WTC11 (cell line): Measurements from ENCODE around the gene ADAMTS12.

Source experiments
- AFF4 ChIP-seq: sonication (generic); formaldehyde crosslinking; IDR thresholded peaks from 2 replicates; pipeline ENCODE4 v1.8.1; 2023; ENCODE audit warnings: mild to moderate bottlenecking, missing genetic modification reagents, borderline replicate concordance
- ELF4 ChIP-seq: sonication (generic); formaldehyde crosslinking; IDR thresholded peaks from 2 replicates; pipeline ENCODE4 v1.8.1; 2022; ENCODE audit warnings: low read depth, mild to moderate bottlenecking, moderate library complexity, missing genetic modification reagents
- FOXJ3 ChIP-seq: sonication (generic); formaldehyde crosslinking; IDR thresholded peaks from 2 replicates; pipeline ENCODE4 v1.9.0; 2021; ENCODE audit warnings: missing genetic modification reagents, mild to moderate bottlenecking, borderline replicate concordance
- FOXK1 ChIP-seq: sonication (generic); formaldehyde crosslinking; IDR thresholded peaks from 2 replicates; pipeline ENCODE4 v1.8.0; 2022; ENCODE audit warnings: mild to moderate bottlenecking, moderate library complexity, missing genetic modification reagents
- MYBL2 ChIP-seq: sonication (generic); formaldehyde crosslinking; IDR thresholded peaks from 2 replicates; pipeline ENCODE4 v1.8.1; 2023; ENCODE audit warnings: mild to moderate bottlenecking, moderate library complexity, missing genetic modification reagents
- TEAD1 ChIP-seq: sonication (generic); formaldehyde crosslinking; IDR thresholded peaks from 2 replicates; pipeline ENCODE4 v1.8.0; 2022; ENCODE audit warnings: mild to moderate bottlenecking, missing genetic modification reagents
- TEAD4 ChIP-seq: sonication (generic); formaldehyde crosslinking; IDR thresholded peaks from 2 replicates; pipeline ENCODE4 v1.8.0; 2022; ENCODE audit warnings: mild to moderate bottlenecking, missing genetic modification reagents
- TF ChIP-seq, protein P1 (sequence below): sonication (generic); formaldehyde crosslinking; IDR thresholded peaks from 2 replicates; pipeline ENCODE4 v1.8.0; 2022; ENCODE audit warnings: missing genetic modification reagents
- TF ChIP-seq, protein P2 (sequence below): fragments of 200-600 bp; IDR thresholded peaks from 2 replicates; pipeline ENCODE4 v1.8.0; 2022; ENCODE audit warnings: antibody characterized with exemption
- TF ChIP-seq, protein P3 (sequence below): sonication (generic); formaldehyde crosslinking; IDR thresholded peaks from 2 replicates; pipeline ENCODE4 v1.8.1; 2023; ENCODE audit warnings: mild to moderate bottlenecking, missing genetic modification reagents
- TF ChIP-seq, protein P4 (sequence below): sonication (generic); formaldehyde crosslinking; IDR thresholded peaks from 2 replicates; pipeline ENCODE4 v1.8.1; 2022; ENCODE audit warnings: low read depth, mild to moderate bottlenecking, moderate library complexity, missing genetic modification reagents, borderline replicate concordance
- TF ChIP-seq, protein P5 (sequence below): fragments of 250-450 bp; sonication (Bioruptor Pico); IDR thresholded peaks from 2 replicates; pipeline ENCODE4 v2.1.2; 2022; ENCODE audit warnings: mild to moderate bottlenecking, moderate library complexity

DNA sequence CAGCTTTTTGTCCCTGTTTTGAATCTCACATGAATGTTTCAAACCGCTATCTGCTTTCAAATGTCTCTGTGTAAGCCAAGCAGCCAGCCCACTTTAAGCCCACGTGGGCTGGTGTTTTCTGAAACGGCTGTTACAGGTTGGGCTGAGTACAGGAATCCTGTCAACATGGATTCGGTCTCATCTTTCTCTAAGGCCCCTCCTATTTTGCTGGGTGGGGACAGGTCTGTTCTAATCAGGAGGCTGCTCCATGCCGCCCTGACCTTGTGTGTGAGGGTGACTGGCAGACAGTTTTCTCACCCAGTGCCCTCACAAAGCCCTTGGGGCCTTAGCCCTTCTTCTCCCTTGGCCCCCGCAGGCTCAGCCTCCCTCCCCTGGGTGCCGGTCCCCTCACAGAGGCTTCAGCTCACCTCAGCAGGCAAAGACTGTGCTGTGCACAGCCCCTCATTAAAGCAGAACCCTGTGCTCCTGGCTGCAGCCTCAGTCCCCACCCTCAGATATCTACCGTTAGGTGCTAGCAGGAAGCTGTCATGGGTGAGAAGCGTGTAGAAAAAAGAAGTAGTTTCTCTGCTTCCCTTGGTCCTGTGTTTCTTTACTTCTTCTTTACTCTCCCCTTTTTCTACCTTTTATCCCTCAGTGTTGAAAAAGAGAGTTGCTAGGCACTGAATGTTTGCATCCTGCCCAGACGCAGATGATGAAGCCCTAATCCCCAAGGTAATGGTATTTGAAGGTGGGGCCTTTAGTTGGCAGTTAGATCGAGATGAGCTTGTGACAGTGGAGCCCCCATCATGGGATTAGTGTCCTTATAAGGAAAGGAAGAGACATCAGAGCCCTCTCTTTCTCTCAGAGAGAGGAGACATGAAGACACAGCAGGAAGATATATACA is 205.7 kb downstream of the ADAMTS12 start:
- TF ChIP-seq, protein P1, sequence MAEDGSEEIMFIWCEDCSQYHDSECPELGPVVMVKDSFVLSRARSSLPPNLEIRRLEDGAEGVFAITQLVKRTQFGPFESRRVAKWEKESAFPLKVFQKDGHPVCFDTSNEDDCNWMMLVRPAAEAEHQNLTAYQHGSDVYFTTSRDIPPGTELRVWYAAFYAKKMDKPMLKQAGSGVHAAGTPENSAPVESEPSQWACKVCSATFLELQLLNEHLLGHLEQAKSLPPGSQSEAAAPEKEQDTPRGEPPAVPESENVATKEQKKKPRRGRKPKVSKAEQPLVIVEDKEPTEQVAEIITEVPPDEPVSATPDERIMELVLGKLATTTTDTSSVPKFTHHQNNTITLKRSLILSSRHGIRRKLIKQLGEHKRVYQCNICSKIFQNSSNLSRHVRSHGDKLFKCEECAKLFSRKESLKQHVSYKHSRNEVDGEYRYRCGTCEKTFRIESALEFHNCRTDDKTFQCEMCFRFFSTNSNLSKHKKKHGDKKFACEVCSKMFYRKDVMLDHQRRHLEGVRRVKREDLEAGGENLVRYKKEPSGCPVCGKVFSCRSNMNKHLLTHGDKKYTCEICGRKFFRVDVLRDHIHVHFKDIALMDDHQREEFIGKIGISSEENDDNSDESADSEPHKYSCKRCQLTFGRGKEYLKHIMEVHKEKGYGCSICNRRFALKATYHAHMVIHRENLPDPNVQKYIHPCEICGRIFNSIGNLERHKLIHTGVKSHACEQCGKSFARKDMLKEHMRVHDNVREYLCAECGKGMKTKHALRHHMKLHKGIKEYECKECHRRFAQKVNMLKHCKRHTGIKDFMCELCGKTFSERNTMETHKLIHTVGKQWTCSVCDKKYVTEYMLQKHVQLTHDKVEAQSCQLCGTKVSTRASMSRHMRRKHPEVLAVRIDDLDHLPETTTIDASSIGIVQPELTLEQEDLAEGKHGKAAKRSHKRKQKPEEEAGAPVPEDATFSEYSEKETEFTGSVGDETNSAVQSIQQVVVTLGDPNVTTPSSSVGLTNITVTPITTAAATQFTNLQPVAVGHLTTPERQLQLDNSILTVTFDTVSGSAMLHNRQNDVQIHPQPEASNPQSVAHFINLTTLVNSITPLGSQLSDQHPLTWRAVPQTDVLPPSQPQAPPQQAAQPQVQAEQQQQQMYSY (CRISPR knock-in tag) = no peak
- TF ChIP-seq, protein P2, sequence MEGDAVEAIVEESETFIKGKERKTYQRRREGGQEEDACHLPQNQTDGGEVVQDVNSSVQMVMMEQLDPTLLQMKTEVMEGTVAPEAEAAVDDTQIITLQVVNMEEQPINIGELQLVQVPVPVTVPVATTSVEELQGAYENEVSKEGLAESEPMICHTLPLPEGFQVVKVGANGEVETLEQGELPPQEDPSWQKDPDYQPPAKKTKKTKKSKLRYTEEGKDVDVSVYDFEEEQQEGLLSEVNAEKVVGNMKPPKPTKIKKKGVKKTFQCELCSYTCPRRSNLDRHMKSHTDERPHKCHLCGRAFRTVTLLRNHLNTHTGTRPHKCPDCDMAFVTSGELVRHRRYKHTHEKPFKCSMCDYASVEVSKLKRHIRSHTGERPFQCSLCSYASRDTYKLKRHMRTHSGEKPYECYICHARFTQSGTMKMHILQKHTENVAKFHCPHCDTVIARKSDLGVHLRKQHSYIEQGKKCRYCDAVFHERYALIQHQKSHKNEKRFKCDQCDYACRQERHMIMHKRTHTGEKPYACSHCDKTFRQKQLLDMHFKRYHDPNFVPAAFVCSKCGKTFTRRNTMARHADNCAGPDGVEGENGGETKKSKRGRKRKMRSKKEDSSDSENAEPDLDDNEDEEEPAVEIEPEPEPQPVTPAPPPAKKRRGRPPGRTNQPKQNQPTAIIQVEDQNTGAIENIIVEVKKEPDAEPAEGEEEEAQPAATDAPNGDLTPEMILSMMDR = no peak
- TF ChIP-seq, protein P3, sequence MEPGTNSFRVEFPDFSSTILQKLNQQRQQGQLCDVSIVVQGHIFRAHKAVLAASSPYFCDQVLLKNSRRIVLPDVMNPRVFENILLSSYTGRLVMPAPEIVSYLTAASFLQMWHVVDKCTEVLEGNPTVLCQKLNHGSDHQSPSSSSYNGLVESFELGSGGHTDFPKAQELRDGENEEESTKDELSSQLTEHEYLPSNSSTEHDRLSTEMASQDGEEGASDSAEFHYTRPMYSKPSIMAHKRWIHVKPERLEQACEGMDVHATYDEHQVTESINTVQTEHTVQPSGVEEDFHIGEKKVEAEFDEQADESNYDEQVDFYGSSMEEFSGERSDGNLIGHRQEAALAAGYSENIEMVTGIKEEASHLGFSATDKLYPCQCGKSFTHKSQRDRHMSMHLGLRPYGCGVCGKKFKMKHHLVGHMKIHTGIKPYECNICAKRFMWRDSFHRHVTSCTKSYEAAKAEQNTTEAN = no peak
- no peak for TF ChIP-seq FOXK1 (CRISPR knock-in tag)
- TF ChIP-seq AFF4 (CRISPR knock-in tag) = no peak
- no peak for TF ChIP-seq ELF4 (CRISPR knock-in tag)
- TF ChIP-seq FOXJ3 (CRISPR knock-in tag) = no peak
- TF ChIP-seq, protein P4, sequence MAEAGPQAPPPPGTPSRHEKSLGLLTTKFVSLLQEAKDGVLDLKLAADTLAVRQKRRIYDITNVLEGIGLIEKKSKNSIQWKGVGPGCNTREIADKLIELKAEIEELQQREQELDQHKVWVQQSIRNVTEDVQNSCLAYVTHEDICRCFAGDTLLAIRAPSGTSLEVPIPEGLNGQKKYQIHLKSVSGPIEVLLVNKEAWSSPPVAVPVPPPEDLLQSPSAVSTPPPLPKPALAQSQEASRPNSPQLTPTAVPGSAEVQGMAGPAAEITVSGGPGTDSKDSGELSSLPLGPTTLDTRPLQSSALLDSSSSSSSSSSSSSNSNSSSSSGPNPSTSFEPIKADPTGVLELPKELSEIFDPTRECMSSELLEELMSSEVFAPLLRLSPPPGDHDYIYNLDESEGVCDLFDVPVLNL = no peak
- no peak for TF ChIP-seq TEAD4
- TF ChIP-seq MYBL2 (CRISPR knock-in tag) = no peak
- TF ChIP-seq TEAD1 (CRISPR knock-in tag) = no peak
- TF ChIP-seq, protein P5, sequence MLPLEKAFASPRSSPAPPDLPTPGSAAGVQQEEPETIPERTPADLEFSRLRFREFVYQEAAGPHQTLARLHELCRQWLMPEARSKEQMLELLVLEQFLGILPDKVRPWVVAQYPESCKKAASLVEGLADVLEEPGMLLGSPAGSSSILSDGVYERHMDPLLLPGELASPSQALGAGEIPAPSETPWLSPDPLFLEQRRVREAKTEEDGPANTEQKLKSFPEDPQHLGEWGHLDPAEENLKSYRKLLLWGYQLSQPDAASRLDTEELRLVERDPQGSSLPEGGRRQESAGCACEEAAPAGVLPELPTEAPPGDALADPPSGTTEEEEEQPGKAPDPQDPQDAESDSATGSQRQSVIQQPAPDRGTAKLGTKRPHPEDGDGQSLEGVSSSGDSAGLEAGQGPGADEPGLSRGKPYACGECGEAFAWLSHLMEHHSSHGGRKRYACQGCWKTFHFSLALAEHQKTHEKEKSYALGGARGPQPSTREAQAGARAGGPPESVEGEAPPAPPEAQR (CRISPR knock-in tag) = no peak
